Sciatic nerve (tissue), 2 donors: ENCODE measurements around the gene PKNOX2. TPM values are rescaled to one million over a fixed set of nuclear protein-coding genes. Genes with fewer than 3 reads are reported as not detected.

ENCODE experiments used
- ATAC-seq: fragments of 200-7000 bp; cut with Tn5 transposase; one replicate; pipeline ENCODE4 v1.9.1; 2020; ENCODE audit warnings: mild to moderate bottlenecking, moderate library complexity
- DNase-seq: peaks from one replicate; pipeline ENCODE4 v3.0.0-alpha.2; 2020; ENCODE audit warnings: low spot score
- intact Hi-C: fragments of 100-400 bp; cut with DNase I; formaldehyde crosslinking; loops from one replicate; pipeline ENCODE4 v1.14.2; 2022
- total RNA-seq: library from RNA; stranded (reverse); fragmentation: NEBNext Ultra II Directional; extraction: Animal tissue kit (Norgen Biotek cat#: 25700); gene quantifications from one replicate; pipeline ENCODE4 v1.2.1, GENCODE V29; 2021
- donor health status: DM: no; HTN: no; CAD: no.
- donor health status: DM: no; HTN: no; CAD: no.

PKNOX2 gene
- total RNA-seq, 1 donor from 2014 or later: 17.3 TPM

- intact Hi-C loops: loop anchor here (5.0 to 10.0 kb wide), 2 partner anchors 245 to 308 kb away; no protein-coding TSS in a partner anchor
Observed at GRCh38 chr11:125399945-125400344, 235.4 kb downstream of the PKNOX2 start.

GRCh38 chr11:125401235-125401634, 236.7 kb downstream of the PKNOX2 start:
- ATAC-seq (peak; percentile 5), DNase-seq (no peak)
- intact Hi-C loops: loop anchor here (5.0 to 10.0 kb wide), 2 partner anchors 246 to 309 kb away; no protein-coding TSS in a partner anchor

More at GRCh38 chr11:125399945-125400344, 235.4 kb downstream of the PKNOX2 start:
- no peak for ATAC-seq
- no peak for DNase-seq

GRCh38 chr11:125401746-125402145, 237.2 kb downstream of the PKNOX2 start:
- DNase-seq (no peak), ATAC-seq (peak; percentile 68)
- intact Hi-C loops: loop anchor here (5.0 to 10.0 kb wide), 2 partner anchors 247 to 309 kb away; no protein-coding TSS in a partner anchor

GRCh38 chr11:125402435-125402834, 237.9 kb downstream of the PKNOX2 start:
- ATAC-seq (no peak), DNase-seq (no peak)
- intact Hi-C loops: loop anchor here (5.0 to 10.0 kb wide), 2 partner anchors 248 to 310 kb away; no protein-coding TSS in a partner anchor

GRCh38 chr11:125404157-125404810, 239.7 kb downstream of the PKNOX2 start:
- intact Hi-C loops: loop anchor here (5.0 to 10.0 kb wide), 2 partner anchors 249 to 312 kb away; no protein-coding TSS in a partner anchor

GRCh38 chr11:125404811-125405790, 240.6 kb downstream of the PKNOX2 start:
- intact Hi-C loops: loop anchor here (5.0 to 10.0 kb wide), 3 partner anchors 193 to 313 kb away; no protein-coding TSS in a partner anchor
- peak; percentile 92 for ATAC-seq
- peak; percentile 88 for DNase-seq

More at GRCh38 chr11:125404157-125404810, 239.7 kb downstream of the PKNOX2 start:
- ATAC-seq: peak; percentile 14
- DNase-seq: no peak

- DNase-seq (no peak), ATAC-seq (no peak)
- intact Hi-C loops: loop anchor here (5.0 to 10.0 kb wide), 2 partner anchors 195 to 252 kb away; no protein-coding TSS in a partner anchor
Observed at GRCh38 chr11:125407046-125407445, 242.5 kb downstream of the PKNOX2 start.

- intact Hi-C loops: loop anchor here (5.0 to 10.0 kb wide), 2 partner anchors 196 to 254 kb away; no protein-coding TSS in a partner anchor
- no peak for DNase-seq
Observed at GRCh38 chr11:125408311-125408711, 243.8 kb downstream of the PKNOX2 start.

GRCh38 chr11:125410091-125410490, 245.5 kb downstream of the PKNOX2 start:
- intact Hi-C loops: no loop called here
- DNase-seq (no peak), ATAC-seq (no peak)

More at GRCh38 chr11:125408311-125408711, 243.8 kb downstream of the PKNOX2 start:
- no peak for ATAC-seq

- DNase-seq: no peak
- intact Hi-C loops: no loop called here
- no peak for ATAC-seq
Observed at GRCh38 chr11:125412177-125412496, 247.6 kb downstream of the PKNOX2 start.

GRCh38 chr11:125412509-125412908, 248.0 kb downstream of the PKNOX2 start:
- intact Hi-C loops: no loop called here
- DNase-seq (no peak), ATAC-seq (no peak)

- intact Hi-C loops: no loop called here
- no peak for ATAC-seq
Observed at GRCh38 chr11:125413226-125413625, 248.7 kb downstream of the PKNOX2 start.

GRCh38 chr11:125414121-125414520, 249.6 kb downstream of the PKNOX2 start:
- intact Hi-C loops: no loop called here
- ATAC-seq (no peak), DNase-seq (no peak)

More at GRCh38 chr11:125413226-125413625, 248.7 kb downstream of the PKNOX2 start:
- no peak for DNase-seq

GRCh38 chr11:125416981-125417935, 252.7 kb downstream of the PKNOX2 start:
- intact Hi-C loops: no loop called here
- ATAC-seq (peak; percentile 30), DNase-seq (no peak)

GRCh38 chr11:125418396-125418795, 253.8 kb downstream of the PKNOX2 start:
- intact Hi-C loops: no loop called here
- no peak for DNase-seq
- no peak for ATAC-seq

- DNase-seq (no peak), ATAC-seq (no peak)
- intact Hi-C loops: no loop called here
Observed at GRCh38 chr11:125422681-125423080, 258.1 kb downstream of the PKNOX2 start.

- intact Hi-C loops: no loop called here
Observed at GRCh38 chr11:125423247-125423849, 258.8 kb downstream of the PKNOX2 start.

GRCh38 chr11:125425601-125426000, 261.1 kb downstream of the PKNOX2 start:
- intact Hi-C loops: no loop called here
- peak; percentile 91 for ATAC-seq
- no peak for DNase-seq

More at GRCh38 chr11:125423247-125423849, 258.8 kb downstream of the PKNOX2 start:
- no peak for DNase-seq
- ATAC-seq: no peak
